Common myeloid progenitor, CD34-positive (primary cell): ENCODE measurements around the gene SLC25A25.
"Not testable (repeated sequence)": the region's sequence is repeated elsewhere in the genome, so short reads cannot be mapped to it uniquely, and the experiment has no call there.

ENCODE experiments used
- CTCF ChIA-PET: fragments of 350-600 bp; sonication (Branson Sonifier 250); formaldehyde crosslinking; loops from one replicate; lab custom pipeline; 2021; ENCODE audit warnings: antibody characterized with exemption; lab: Charles Lee
- POLR2A ChIA-PET: fragments of 350-600 bp; sonication (Branson Sonifier 250); formaldehyde crosslinking; loops from one replicate; lab custom pipeline; 2021; ENCODE audit warnings: antibody characterized with exemption; lab: Charles Lee
- DNase-seq, 3 donors: peaks; one replicate each; pipeline versions ENCODE4 v3.0.0 to v3.0.0-alpha.2; 2013
- H3K27ac ChIP-seq, 2 experiments: 1 replicate in 1 of 2; 2 replicates in 1 of 2; pipeline ENCODE4 v1.7.0; 2013; ENCODE audit warnings: inconsistent platforms in 2 of 2, low read length in 2 of 2, mild to moderate bottlenecking in 2 of 2, low read depth in 1 of 2, moderate library complexity in 1 of 2; ENCODE audit not compliant: severe bottlenecking in 2 of 2, insufficient read depth in 1 of 2, poor library complexity in 1 of 2
- H3K27me3 ChIP-seq, 5 experiments: replicated peaks in 2 of 5; 1 replicate in 3 of 5; 2 replicates in 2 of 5; pipeline versions ENCODE4 v1.6.1 to v1.7.0; 2013; ENCODE audit warnings: low read length in 4 of 5, mild to moderate bottlenecking in 2 of 5, moderate library complexity in 2 of 5, inconsistent platforms in 1 of 5; ENCODE audit not compliant: insufficient read depth in 5 of 5, control insufficient read depth in 4 of 5
- H3K36me3 ChIP-seq, 4 experiments: 1 replicate in 2 of 4; 2 replicates in 2 of 4; pipeline versions ENCODE4 v1.6.1 to v1.7.0; 2013; ENCODE audit warnings: low read length in 3 of 4, control low read depth in 1 of 4, mild to moderate bottlenecking in 1 of 4; ENCODE audit not compliant: control insufficient read depth in 4 of 4, insufficient read depth in 4 of 4
- H3K4me1 ChIP-seq, 4 experiments: 1 replicate in 3 of 4; 2 replicates in 1 of 4; pipeline versions ENCODE4 v1.6.1 to v1.7.1; 2013; ENCODE audit warnings: low read length in 3 of 4, mild to moderate bottlenecking in 3 of 4, control low read depth in 1 of 4, inconsistent platforms in 1 of 4, moderate library complexity in 1 of 4; ENCODE audit not compliant: control insufficient read depth in 4 of 4, insufficient read depth in 4 of 4; ENCODE audit errors: control extremely low read depth in 1 of 4
- H3K4me3 ChIP-seq, 7 experiments: 1 replicate in 4 of 7; 2 replicates in 3 of 7; pipeline versions ENCODE4 v1.5.1 to v1.7.0; 2013; ENCODE audit warnings: mild to moderate bottlenecking in 7 of 7, low read length in 6 of 7, moderate library complexity in 6 of 7, inconsistent platforms in 2 of 7, low read depth in 2 of 7, control low read depth in 1 of 7; ENCODE audit not compliant: insufficient read depth in 4 of 7, control insufficient read depth in 1 of 7; ENCODE audit errors: extremely low read depth in 1 of 7
- H3K9me3 ChIP-seq, 5 experiments: 1 replicate in 4 of 5; 2 replicates in 1 of 5; pipeline versions ENCODE4 v1.6.1 to v1.7.1; 2013; ENCODE audit warnings: low read length in 4 of 5, mild to moderate bottlenecking in 2 of 5, inconsistent platforms in 1 of 5, low read depth in 1 of 5, moderate library complexity in 1 of 5; ENCODE audit not compliant: control insufficient read depth in 4 of 5, insufficient read depth in 2 of 5; ENCODE audit errors: control extremely low read depth in 1 of 5
- WGBS: methylation state at CpG from one replicate; pipeline ENCODE4 v1.1.5; 2013; ENCODE audit not compliant: insufficient coverage; 5-methylcytosine and 5-hydroxymethylcytosine counted together

The SLC25A25 gene

DNA sequence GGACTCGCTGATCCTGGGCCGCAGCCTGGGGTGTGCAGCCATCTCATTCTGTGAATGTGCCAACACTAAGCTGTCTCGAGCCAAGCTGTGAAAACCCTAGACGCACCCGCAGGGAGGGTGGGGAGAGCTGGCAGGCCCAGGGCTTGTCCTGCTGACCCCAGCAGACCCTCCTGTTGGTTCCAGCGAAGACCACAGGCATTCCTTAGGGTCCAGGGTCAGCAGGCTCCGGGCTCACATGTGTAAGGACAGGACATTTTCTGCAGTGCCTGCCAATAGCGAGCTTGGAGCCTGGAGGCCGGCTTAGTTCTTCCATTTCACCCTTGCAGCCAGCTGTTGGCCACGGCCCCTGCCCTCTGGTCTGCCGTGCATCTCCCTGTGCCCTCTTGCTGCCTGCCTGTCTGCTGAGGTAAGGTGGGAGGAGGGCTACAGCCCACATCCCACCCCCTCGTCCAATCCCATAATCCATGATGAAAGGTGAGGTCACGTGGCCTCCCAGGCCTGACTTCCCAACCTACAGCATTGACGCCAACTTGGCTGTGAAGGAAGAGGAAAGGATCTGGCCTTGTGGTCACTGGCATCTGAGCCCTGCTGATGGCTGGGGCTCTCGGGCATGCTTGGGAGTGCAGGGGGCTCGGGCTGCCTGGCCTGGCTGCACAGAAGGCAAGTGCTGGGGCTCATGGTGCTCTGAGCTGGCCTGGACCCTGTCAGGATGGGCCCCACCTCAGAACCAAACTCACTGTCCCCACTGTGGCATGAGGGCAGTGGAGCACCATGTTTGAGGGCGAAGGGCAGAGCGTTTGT is 39.6 kb downstream of the SLC25A25 start:
- no peak overlapping the region for H3K4me3 ChIP-seq
- ChIA-PET POLR2A (interaction anchor here (1.1 kb wide), 1 partner anchor 164 kb away, joined by 3 read pairs; no protein-coding TSS in a partner anchor), CTCF (interaction anchor here (1.0 to 1.9 kb wide), 4 partner anchors 7 to 10 kb away, joined by 3 to 6 read pairs (median 4); no protein-coding TSS in a partner anchor)
- no peaks in the 10 kb centered on the region for H3K9me3 ChIP-seq
- peaks cover 0 to 52% (median 41%) of the 10 kb centered on the region in 4 experiments for H3K36me3 ChIP-seq
- H3K4me1 ChIP-seq, result peaks cover 0 to 14% (median 8%) of the 10 kb centered on the region in 4 experiments
- H3K27me3 ChIP-seq, result no peaks in the 10 kb centered on the region
- H3K27ac ChIP-seq, result no peak overlapping the region
- no peak for DNase-seq
- WGBS, result 92% methylated on average over 15 of the region's 18 CpGs

DNA sequence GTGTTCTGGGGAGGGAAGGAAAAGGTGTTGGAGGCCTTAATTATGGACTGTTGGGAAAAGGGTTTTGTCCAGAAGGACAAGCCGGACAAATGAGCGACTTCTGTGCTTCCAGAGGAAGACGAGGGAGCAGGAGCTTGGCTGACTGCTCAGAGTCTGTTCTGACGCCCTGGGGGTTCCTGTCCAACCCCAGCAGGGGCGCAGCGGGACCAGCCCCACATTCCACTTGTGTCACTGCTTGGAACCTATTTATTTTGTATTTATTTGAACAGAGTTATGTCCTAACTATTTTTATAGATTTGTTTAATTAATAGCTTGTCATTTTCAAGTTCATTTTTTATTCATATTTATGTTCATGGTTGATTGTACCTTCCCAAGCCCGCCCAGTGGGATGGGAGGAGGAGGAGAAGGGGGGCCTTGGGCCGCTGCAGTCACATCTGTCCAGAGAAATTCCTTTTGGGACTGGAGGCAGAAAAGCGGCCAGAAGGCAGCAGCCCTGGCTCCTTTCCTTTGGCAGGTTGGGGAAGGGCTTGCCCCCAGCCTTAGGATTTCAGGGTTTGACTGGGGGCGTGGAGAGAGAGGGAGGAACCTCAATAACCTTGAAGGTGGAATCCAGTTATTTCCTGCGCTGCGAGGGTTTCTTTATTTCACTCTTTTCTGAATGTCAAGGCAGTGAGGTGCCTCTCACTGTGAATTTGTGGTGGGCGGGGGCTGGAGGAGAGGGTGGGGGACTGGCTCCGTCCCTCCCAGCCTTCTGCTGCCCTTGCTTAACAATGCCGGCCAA is 40.4 kb downstream of the SLC25A25 start:
- H3K36me3 ChIP-seq, result peaks cover 0 to 50% (median 37%) of the 10 kb centered on the region in 4 experiments

DNA sequence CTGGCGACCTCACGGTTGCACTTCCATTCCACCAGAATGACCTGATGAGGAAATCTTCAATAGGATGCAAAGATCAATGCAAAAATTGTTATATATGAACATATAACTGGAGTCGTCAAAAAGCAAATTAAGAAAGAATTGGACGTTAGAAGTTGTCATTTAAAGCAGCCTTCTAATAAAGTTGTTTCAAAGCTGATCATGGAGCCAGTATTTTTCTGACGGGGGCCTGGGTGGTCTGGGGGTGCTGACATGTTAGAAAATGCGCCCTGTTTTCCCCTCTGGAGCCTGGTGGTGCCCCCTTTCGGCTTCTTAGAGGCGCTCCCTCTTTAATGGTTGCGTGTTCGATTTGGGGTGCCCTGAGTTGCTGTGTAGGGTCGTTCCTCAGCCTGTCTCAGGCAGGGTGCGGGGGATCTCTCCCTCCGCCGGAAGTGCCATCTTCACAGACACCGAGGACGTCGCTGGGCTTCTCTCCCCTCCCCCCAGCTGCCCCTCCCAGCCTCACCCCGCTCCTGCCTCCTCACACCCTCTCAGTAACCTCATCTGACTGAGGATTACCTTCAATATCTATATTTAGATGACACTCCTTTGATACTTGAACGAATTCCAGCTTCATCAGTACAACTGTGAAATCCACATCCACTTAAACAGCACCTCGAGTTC is 41.1 kb downstream of the SLC25A25 start:
- H3K9me3 ChIP-seq, result no peaks in the 10 kb centered on the region
- H3K4me3 ChIP-seq, result no peak overlapping the region
- CTCF ChIA-PET, result interaction anchor here (1.0 to 2.1 kb wide), 2 partner anchors 8 to 12 kb away, joined by 5 to 10 read pairs; no protein-coding TSS in a partner anchor
- no peaks in the 10 kb centered on the region for H3K27me3 ChIP-seq
- DNase-seq, result no peak
- WGBS, result 85% methylated on average over 15 of the region's 20 CpGs
- H3K36me3 ChIP-seq, result peaks cover 0 to 48% (median 33%) of the 10 kb centered on the region in 4 experiments
- no peak overlapping the region for H3K27ac ChIP-seq
- peaks cover 0 to 6% (median 4%) of the 10 kb centered on the region in 4 experiments for H3K4me1 ChIP-seq
- POLR2A ChIA-PET, result interaction anchor here (1.1 kb wide), 1 partner anchor 165 kb away, joined by 3 read pairs; no protein-coding TSS in a partner anchor

More for the DNA sequence above, 40.4 kb downstream of the SLC25A25 start:
- 97% methylated on average over 8 of the region's 15 CpGs for WGBS
- Histone ChIP-seq H3K9me3 (no peaks in the 10 kb centered on the region), H3K27me3 (no peaks in the 10 kb centered on the region), H3K4me3 (no peak overlapping the region), H3K4me1 (peaks cover 0 to 13% (median 8%) of the 10 kb centered on the region in 4 experiments), H3K27ac (no peak overlapping the region)
- DNase-seq, result no peak
- CTCF ChIA-PET, result interaction anchor here (1.0 to 1.9 kb wide), 2 partner anchors 9 to 10 kb away, joined by 5 to 6 read pairs; no protein-coding TSS in a partner anchor
- POLR2A ChIA-PET, result interaction anchor here (1.1 kb wide), 1 partner anchor 164 kb away, joined by 3 read pairs; no protein-coding TSS in a partner anchor

DNA sequence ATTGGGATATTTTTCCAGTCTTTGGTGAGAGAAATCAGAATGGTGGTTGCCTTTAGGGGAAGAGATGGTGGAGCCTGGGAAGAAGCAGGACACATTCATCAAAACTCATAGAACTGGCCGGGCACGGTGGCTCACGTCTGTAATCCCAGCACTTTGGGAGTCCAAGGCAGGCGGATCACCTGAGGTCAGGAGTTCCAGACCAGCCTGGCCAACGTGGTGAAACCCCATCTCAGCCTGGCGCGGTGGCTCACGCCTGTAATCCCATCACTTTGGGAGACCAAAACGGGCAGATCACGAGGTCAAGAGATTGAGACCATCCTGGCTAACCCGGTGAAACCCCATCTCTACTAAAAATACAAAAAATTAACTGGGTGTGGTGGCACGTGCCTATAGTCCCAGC is 43.7 kb downstream of the SLC25A25 start:
- H3K4me1 ChIP-seq, H3K9me3 ChIP-seq, H3K4me3 ChIP-seq, DNase-seq, H3K27ac ChIP-seq, H3K27me3 ChIP-seq, POLR2A ChIA-PET: not testable (repeated sequence)
- CTCF ChIA-PET, result interaction anchor here (2.1 to 3.8 kb wide), 2 partner anchors 11 to 14 kb away, joined by 10 to 14 read pairs; no protein-coding TSS in a partner anchor
- H3K36me3 ChIP-seq, result peaks cover 0 to 38% (median 21%) of the 10 kb centered on the region in 4 experiments
- 98% methylated on average over 9 of the region's 12 CpGs for WGBS

DNA sequence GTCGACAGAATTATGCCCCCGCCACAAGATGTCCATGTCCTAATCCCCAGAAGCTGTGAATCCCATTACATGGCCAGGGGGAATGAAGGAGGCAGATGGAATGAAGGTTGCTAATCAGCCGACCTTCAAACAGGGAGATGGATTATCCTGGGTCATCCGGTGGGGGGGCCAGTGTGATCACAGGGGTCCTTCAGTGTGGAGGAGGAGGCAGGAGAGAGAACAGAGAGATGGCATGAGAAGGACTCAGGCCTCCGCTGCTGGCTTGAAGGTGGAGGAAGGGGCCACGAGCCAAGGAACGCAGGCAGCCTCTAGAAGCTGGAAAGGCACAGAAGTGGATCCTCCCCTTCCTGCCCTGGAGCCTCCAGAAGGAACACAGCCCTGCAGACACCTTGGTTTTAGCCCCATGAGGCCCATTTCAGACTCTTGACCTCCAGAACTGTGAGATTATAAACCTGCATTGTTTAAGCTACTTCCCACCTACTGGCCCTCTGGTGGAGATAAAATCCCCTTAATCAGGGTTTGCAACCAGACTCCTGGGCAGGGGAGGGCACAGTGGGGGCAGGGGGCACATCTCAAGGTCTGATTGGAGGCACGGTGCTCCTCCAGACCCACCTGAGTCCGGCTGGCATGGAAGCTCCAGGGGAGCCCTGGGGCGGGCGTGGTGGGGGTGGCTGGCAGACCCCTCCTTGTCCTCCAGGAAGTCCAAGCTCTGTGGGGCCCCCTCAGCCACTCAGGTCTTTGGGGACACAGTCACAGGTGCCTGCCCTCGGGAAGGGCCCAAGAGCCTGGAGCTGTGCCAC is 45.7 kb downstream of the SLC25A25 start:
- Histone ChIP-seq H3K27ac (no peak overlapping the region), H3K36me3 (peaks cover 0 to 18% (median 8%) of the 10 kb centered on the region in 4 experiments), H3K9me3 (no peaks in the 10 kb centered on the region), H3K4me1 (peaks cover 0 to 7% (median 3%) of the 10 kb centered on the region in 4 experiments), H3K4me3 (no peak overlapping the region), H3K27me3 (no peaks in the 10 kb centered on the region)
- CTCF ChIA-PET, result interaction anchor here (1.0 to 4.9 kb wide), 8 partner anchors 9 to 171 kb away, joined by 3 to 47 read pairs (median 4); partner anchors contain the start of gene BBLN
- POLR2A ChIA-PET, result no interaction called here
- no peak for DNase-seq
- 100% methylated on average over 9 of the region's 12 CpGs for WGBS
